ENCODE data around the gene ELMOD3.
"Not testable (repeated sequence)": the region's sequence is repeated elsewhere in the genome, so short reads cannot be mapped to it uniquely, and the experiment has no call there.

Gene ELMOD3

GRCh38 chr2:85427300-85427835 lies 72.8 kb downstream of the ELMOD3 start:
- no peak for DNase-seq (ENCODE audit: low read depth)

GRCh38 chr2:85428343-85428881 lies 73.8 kb downstream of the ELMOD3 start:
- no peak for DNase-seq (ENCODE audit: low read depth)

GRCh38 chr2:85429213-85429923 lies 74.8 kb downstream of the ELMOD3 start:
- DNase-seq (ENCODE audit: low read depth) = no peak

- no peak for DNase-seq (ENCODE audit: low read depth)
These were observed 75.3 kb downstream of the ELMOD3 start for GRCh38 chr2:85429924-85430289.

GRCh38 chr2:85430752-85431569 lies 76.4 kb downstream of the ELMOD3 start:
- no peak for DNase-seq (ENCODE audit: low read depth)

- no peak for DNase-seq (ENCODE audit: low read depth)
These were observed 77.1 kb downstream of the ELMOD3 start for GRCh38 chr2:85431570-85432205.

GRCh38 chr2:85433511-85434089 lies 79.0 kb downstream of the ELMOD3 start:
- DNase-seq (ENCODE audit: low read depth) = no peak

- no peak for DNase-seq (ENCODE audit: low read depth)
These were observed 80.1 kb downstream of the ELMOD3 start for GRCh38 chr2:85434696-85435095.

- no peak for DNase-seq (ENCODE audit: low read depth)
These were observed 80.8 kb downstream of the ELMOD3 start for GRCh38 chr2:85435220-85435958.

GRCh38 chr2:85435981-85436835 lies 81.6 kb downstream of the ELMOD3 start:
- DNase-seq (ENCODE audit: low read depth) = no peak

GRCh38 chr2:85436836-85437487 lies 82.4 kb downstream of the ELMOD3 start:
- DNase-seq (ENCODE audit: low read depth) = no peak

GRCh38 chr2:85437488-85438200 lies 83.1 kb downstream of the ELMOD3 start:
- DNase-seq (ENCODE audit: low read depth) = peak; percentile 47

GRCh38 chr2:85438201-85439024 lies 83.8 kb downstream of the ELMOD3 start:
- no peak for DNase-seq (ENCODE audit: low read depth)

- no peak for DNase-seq (ENCODE audit: low read depth)
These were observed 84.5 kb downstream of the ELMOD3 start for GRCh38 chr2:85439025-85439472.

- DNase-seq (ENCODE audit: low read depth) = not testable (repeated sequence)
These were observed 85.0 kb downstream of the ELMOD3 start for GRCh38 chr2:85439569-85439968.

- no peak for DNase-seq (ENCODE audit: low read depth)
These were observed 85.4 kb downstream of the ELMOD3 start for GRCh38 chr2:85439986-85440385.

GRCh38 chr2:85440729-85441128 lies 86.2 kb downstream of the ELMOD3 start:
- DNase-seq (ENCODE audit: low read depth) = no peak
